Suprapubic skin (tissue), 3 donors: ENCODE results near the gene LPP.

Experiments used
- CTCF ChIP-seq, 2 donors: fragments of 200-600 bp in 1 of 2; fragments of 450-650 bp in 1 of 2; sonication (generic) in 1 of 2; IDR thresholded peaks; one replicate each; pipeline ENCODE4 v1.5.1; 2016 to 2019; ENCODE audit warnings: antibody characterized with exemption in 2 of 2, mild to moderate bottlenecking in 1 of 2, moderate library complexity in 1 of 2
- EP300 ChIP-seq: sonication (generic); formaldehyde crosslinking; IDR thresholded peaks from one replicate; pipeline ENCODE4 v1.6.1; 2017; ENCODE audit warnings: antibody characterized with exemption
- POLR2A ChIP-seq, 2 donors: fragments of 450-650 bp; IDR thresholded peaks; one replicate each; pipeline ENCODE4 v1.6.1; 2017; ENCODE audit warnings: antibody characterized with exemption in 2 of 2, mild to moderate bottlenecking in 2 of 2, moderate library complexity in 2 of 2

GRCh38 chr3:188259596-188259995, 105.6 kb downstream of the LPP start:
- no peak for TF ChIP-seq CTCF (IDR thresholded peaks at IDR 0.05)
- no peak for TF ChIP-seq POLR2A (IDR thresholded peaks at IDR 0.05)
- no peak for TF ChIP-seq EP300
